CD14-positive monocyte (primary cell): ENCODE measurements around the gene LRP1B. TPM values are rescaled to one million over a fixed set of nuclear protein-coding genes. Genes with fewer than 3 reads are reported as not detected.

Source experiments
- DNase-seq, 3 donors: peaks; one replicate each; pipeline ENCODE4 v3.0.0-alpha.2; 2011 to 2022
- H2AFZ ChIP-seq: 2 replicates; pipeline ENCODE4 v1.6.0; 2012; ENCODE audit warnings: mild to moderate bottlenecking, low read depth, low read length, inconsistent platforms; ENCODE audit not compliant: insufficient read depth, poor library complexity, severe bottlenecking
- H3K27ac ChIP-seq, 2 donors: 1 replicate in 1 of 2; 2 replicates in 1 of 2; pipeline ENCODE4 v1.5.1; 2012 to 2013; ENCODE audit warnings: low read length in 2 of 2, control low read depth in 1 of 2, inconsistent platforms in 1 of 2, low read depth in 1 of 2, mild to moderate bottlenecking in 1 of 2
- H3K27me3 ChIP-seq, 2 donors: one replicate each; pipeline versions ENCODE4 v1.6.0 to v1.6.1; 2011 to 2013; ENCODE audit warnings: low read length in 2 of 2; ENCODE audit not compliant: control insufficient read depth in 2 of 2, insufficient read depth in 2 of 2
- H3K36me3 ChIP-seq, 2 donors: replicated peaks in 1 of 2; 1 replicate in 1 of 2; 2 replicates in 1 of 2; pipeline versions ENCODE4 v1.5.1 to v1.6.1; 2012 to 2013; ENCODE audit warnings: low read length in 2 of 2, control low read depth in 1 of 2, inconsistent platforms in 1 of 2, mild to moderate bottlenecking in 1 of 2; ENCODE audit not compliant: insufficient read depth in 2 of 2, control insufficient read depth in 1 of 2
- H3K4me1 ChIP-seq, 2 donors: 1 replicate in 1 of 2; 2 replicates in 1 of 2; pipeline versions ENCODE4 v1.5.1 to v1.6.1; 2012 to 2013; ENCODE audit warnings: low read length in 2 of 2, control low read depth in 1 of 2, inconsistent platforms in 1 of 2, mild to moderate bottlenecking in 1 of 2, moderate library complexity in 1 of 2; ENCODE audit not compliant: insufficient read depth in 2 of 2, control insufficient read depth in 1 of 2
- H3K4me2 ChIP-seq: replicated peaks from 2 replicates; pipeline ENCODE3; 2012; ENCODE audit warnings: low read length, moderate library complexity, mild to moderate bottlenecking; ENCODE audit not compliant: poor library complexity, severe bottlenecking; ENCODE audit errors: extremely low read depth
- H3K4me3 ChIP-seq, 3 experiments: fragments of 200-600 bp in 1 of 3; sonication (generic) in 1 of 3; replicated peaks in 1 of 3; 1 replicate in 2 of 3; 2 replicates in 1 of 3; pipeline ENCODE4 v1.5.1; 2011 to 2013; ENCODE audit warnings: low read length in 3 of 3, mild to moderate bottlenecking in 3 of 3, control low read depth in 2 of 3, low read depth in 2 of 3, inconsistent platforms in 1 of 3, moderate library complexity in 1 of 3
- H3K79me2 ChIP-seq: 2 replicates; pipeline ENCODE4 v1.6.0; 2012; ENCODE audit warnings: mild to moderate bottlenecking, control low read depth, inconsistent platforms, low read length, moderate library complexity; ENCODE audit not compliant: insufficient read depth
- H3K9ac ChIP-seq: 2 replicates; pipeline ENCODE4 v1.6.0; 2017; ENCODE audit warnings: low read length, mild to moderate bottlenecking; ENCODE audit not compliant: insufficient read depth, poor library complexity, severe bottlenecking
- H3K9me3 ChIP-seq, 2 donors: replicated peaks in 1 of 2; 1 replicate in 1 of 2; 2 replicates in 1 of 2; pipeline versions ENCODE4 v1.5.1 to v1.6.1; 2012 to 2013; ENCODE audit warnings: low read length in 2 of 2, control low read depth in 1 of 2; ENCODE audit not compliant: control insufficient read depth in 1 of 2, insufficient read depth in 1 of 2
- H4K20me1 ChIP-seq: 2 replicates; pipeline ENCODE4 v1.6.0; 2012; ENCODE audit warnings: mild to moderate bottlenecking, low read length, control low read depth, moderate library complexity; ENCODE audit not compliant: insufficient read depth
- H3K27ac Mint-ChIP-seq, 7 donors: one replicate each; pipeline ENCODE4 v1.8.0; 2020; ENCODE audit warnings: mild to moderate bottlenecking in 7 of 7, mixed read lengths in 7 of 7, moderate library complexity in 6 of 7, inconsistent platforms in 2 of 7
- H3K27me3 Mint-ChIP-seq, 3 donors: one replicate each; pipeline ENCODE4 v1.8.0; 2021 to 2022; ENCODE audit warnings: low read depth in 3 of 3, mild to moderate bottlenecking in 3 of 3, mixed read lengths in 3 of 3, moderate library complexity in 3 of 3, inconsistent platforms in 1 of 3
- H3K36me3 Mint-ChIP-seq, 2 donors: one replicate each; pipeline ENCODE4 v1.8.0; 2020; ENCODE audit warnings: mixed read lengths in 2 of 2, inconsistent platforms in 1 of 2, mild to moderate bottlenecking in 1 of 2
- H3K4me1 Mint-ChIP-seq: one replicate; pipeline ENCODE4 v1.8.0; 2020; ENCODE audit warnings: mild to moderate bottlenecking, mixed read lengths
- H3K4me3 Mint-ChIP-seq, 2 donors: one replicate each; pipeline ENCODE4 v1.8.0; 2020; ENCODE audit warnings: mild to moderate bottlenecking in 2 of 2, mixed read lengths in 2 of 2, moderate library complexity in 1 of 2
- H3K9me3 Mint-ChIP-seq, 7 donors: one replicate each; pipeline ENCODE4 v1.8.0; 2020 to 2022; ENCODE audit warnings: mixed read lengths in 7 of 7, mild to moderate bottlenecking in 6 of 7, moderate library complexity in 6 of 7, inconsistent platforms in 2 of 7
- WGBS: methylation state at CpG from one replicate; pipeline ENCODE4 v1.1.5; 2013; ENCODE audit warnings: missing lambda C conversion rate; ENCODE audit not compliant: insufficient coverage; 5-methylcytosine and 5-hydroxymethylcytosine counted together
- intact Hi-C, 2 donors: fragments of 100-400 bp; cut with micrococcal nuclease; formaldehyde crosslinking; loops; one replicate each; pipeline versions ENCODE4 v1.15.0 to v1.15.1; 2023
- polyA plus RNA-seq, 3 donors: library from polyadenylated mRNA; depleted of rRNA in 1 of 3; unstranded in 2 of 3; stranded (reverse) in 1 of 3; fragments of 300-500 nt in 2 of 3; fragments of >200 nt in 1 of 3; fragmentation: Illumina TruSeq in 2 of 3; gene quantifications; 1 replicate in 2 of 3; 2 replicates in 1 of 3; pipeline ENCODE4 v1.2.3, GENCODE V29; 2012 to 2021
- TF ChIP-seq, protein P1 (sequence below): fragments of 200-600 bp; IDR thresholded peaks from one replicate; pipeline ENCODE4 v1.8.0; 2022; ENCODE audit warnings: antibody characterized with exemption, mild to moderate bottlenecking

The LRP1B gene
- polyA plus RNA-seq, 3 donors, result not detected

DNA sequence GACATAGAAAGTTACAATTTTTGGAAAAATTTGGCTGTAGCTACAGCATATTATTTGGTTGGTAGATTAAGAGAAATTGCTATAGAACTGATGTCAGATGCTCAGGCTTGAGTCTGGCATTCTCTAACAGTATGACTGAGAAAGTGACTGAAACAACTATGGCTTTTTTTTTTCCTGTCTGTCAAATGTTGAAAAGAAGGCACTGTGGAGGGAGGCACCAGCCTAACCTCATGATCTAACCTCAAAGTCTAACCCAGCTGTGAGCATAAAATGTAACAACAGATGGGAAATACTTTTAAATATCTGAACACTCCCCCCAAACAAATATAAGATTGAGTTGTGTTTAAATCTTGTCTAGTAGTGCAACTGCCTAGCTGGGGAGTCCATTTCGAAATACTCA is 629.1 kb downstream of the LRP1B start:
- Mint-ChIP-seq H3K4me3 (no peak overlapping the region), H3K9me3 (no peaks in the 10 kb centered on the region), H3K27ac (no peak overlapping the region), H3K4me1 (peaks cover 11% of the 10 kb centered on the region), H3K27me3 (no peaks in the 10 kb centered on the region), H3K36me3 (no peaks in the 10 kb centered on the region)
- no peak overlapping the region for H3K9ac ChIP-seq
- peaks cover 0 to 5% of the 10 kb centered on the region in 2 donors for H3K4me1 ChIP-seq
- TF ChIP-seq, protein P1, sequence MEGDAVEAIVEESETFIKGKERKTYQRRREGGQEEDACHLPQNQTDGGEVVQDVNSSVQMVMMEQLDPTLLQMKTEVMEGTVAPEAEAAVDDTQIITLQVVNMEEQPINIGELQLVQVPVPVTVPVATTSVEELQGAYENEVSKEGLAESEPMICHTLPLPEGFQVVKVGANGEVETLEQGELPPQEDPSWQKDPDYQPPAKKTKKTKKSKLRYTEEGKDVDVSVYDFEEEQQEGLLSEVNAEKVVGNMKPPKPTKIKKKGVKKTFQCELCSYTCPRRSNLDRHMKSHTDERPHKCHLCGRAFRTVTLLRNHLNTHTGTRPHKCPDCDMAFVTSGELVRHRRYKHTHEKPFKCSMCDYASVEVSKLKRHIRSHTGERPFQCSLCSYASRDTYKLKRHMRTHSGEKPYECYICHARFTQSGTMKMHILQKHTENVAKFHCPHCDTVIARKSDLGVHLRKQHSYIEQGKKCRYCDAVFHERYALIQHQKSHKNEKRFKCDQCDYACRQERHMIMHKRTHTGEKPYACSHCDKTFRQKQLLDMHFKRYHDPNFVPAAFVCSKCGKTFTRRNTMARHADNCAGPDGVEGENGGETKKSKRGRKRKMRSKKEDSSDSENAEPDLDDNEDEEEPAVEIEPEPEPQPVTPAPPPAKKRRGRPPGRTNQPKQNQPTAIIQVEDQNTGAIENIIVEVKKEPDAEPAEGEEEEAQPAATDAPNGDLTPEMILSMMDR, result no peak
- no peaks in the 10 kb centered on the region for H3K79me2 ChIP-seq
- no peaks in the 10 kb centered on the region for H3K36me3 ChIP-seq
- no peak for DNase-seq
- no CpG with 5 or more reads among the region's 1 CpG for WGBS
- H3K27ac ChIP-seq, result no peak overlapping the region
- no peak overlapping the region for H2AFZ ChIP-seq
- no peaks in the 10 kb centered on the region for H3K27me3 ChIP-seq
- no peak overlapping the region for H3K4me3 ChIP-seq
- H3K4me2 ChIP-seq, result no peak overlapping the region
- no peaks in the 10 kb centered on the region for H3K9me3 ChIP-seq
- intact Hi-C loops, result no loop called here
- H4K20me1 ChIP-seq, result no peaks in the 10 kb centered on the region

DNA sequence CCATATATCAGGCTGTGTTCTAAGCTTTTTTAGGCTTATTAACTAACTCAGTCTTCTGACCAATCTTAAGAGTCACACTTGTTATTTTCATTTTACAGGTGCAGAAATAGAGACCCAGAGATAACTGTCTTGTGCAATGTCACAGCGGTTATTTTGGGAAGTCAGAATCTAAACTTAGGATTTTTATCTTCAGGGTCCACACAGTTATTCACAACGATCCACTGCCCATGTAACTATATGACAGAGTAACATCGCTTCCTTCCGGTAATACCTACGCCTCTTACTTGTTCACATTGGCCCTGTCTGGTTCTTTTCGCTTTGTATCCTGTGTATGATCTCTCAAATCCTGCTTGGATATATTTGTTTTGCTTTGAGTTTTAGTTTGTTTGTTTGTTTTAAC is 631.7 kb downstream of the LRP1B start:
- Mint-ChIP-seq H3K4me3 (no peak overlapping the region), H3K27ac (no peak overlapping the region), H3K36me3 (no peaks in the 10 kb centered on the region), H3K27me3 (no peaks in the 10 kb centered on the region), H3K4me1 (peaks cover 14% of the 10 kb centered on the region), H3K9me3 (no peaks in the 10 kb centered on the region)
- H3K79me2 ChIP-seq, result no peaks in the 10 kb centered on the region
- no peaks in the 10 kb centered on the region for H3K9me3 ChIP-seq
- H3K36me3 ChIP-seq, result no peaks in the 10 kb centered on the region
- H3K4me3 ChIP-seq, result no peak overlapping the region
- no peak for DNase-seq
- peaks cover 0 to 5% of the 10 kb centered on the region in 2 donors for H3K4me1 ChIP-seq
- no peak overlapping the region for H3K27ac ChIP-seq
- no peak overlapping the region for H2AFZ ChIP-seq
- 0% methylated on average over 1 of the region's 6 CpGs for WGBS
- no peaks in the 10 kb centered on the region for H4K20me1 ChIP-seq
- intact Hi-C loops, result no loop called here
- no peak overlapping the region for H3K9ac ChIP-seq
- H3K4me2 ChIP-seq, result no peak overlapping the region
- TF ChIP-seq, protein P1, result no peak
- H3K27me3 ChIP-seq, result no peaks in the 10 kb centered on the region
